Effector memory CD4-positive, alpha-beta T cell (primary cell): ENCODE measurements around the gene LRRC7.
"Not testable (repeated sequence)": the region's sequence is repeated elsewhere in the genome, so short reads cannot be mapped to it uniquely, and the experiment has no call there.

Experiments
- DNase-seq, 3 donors: peaks; one replicate each; pipeline ENCODE4 v3.0.0-alpha.2; 2020
- H3K27ac ChIP-seq: 2 replicates; pipeline ENCODE4 v1.7.0; 2013; ENCODE audit warnings: mild to moderate bottlenecking, low read length, moderate library complexity; ENCODE audit not compliant: insufficient read depth, poor library complexity, severe bottlenecking
- H3K27me3 ChIP-seq: replicated peaks from 2 replicates; pipeline ENCODE4 v1.7.0; 2013; ENCODE audit warnings: mild to moderate bottlenecking, low read length; ENCODE audit not compliant: insufficient read depth, control insufficient read depth, poor library complexity, severe bottlenecking
- H3K36me3 ChIP-seq: 2 replicates; pipeline ENCODE4 v1.7.0; 2013; ENCODE audit warnings: mild to moderate bottlenecking, low read length, moderate library complexity; ENCODE audit not compliant: control insufficient read depth, insufficient read depth
- H3K4me1 ChIP-seq: 2 replicates; pipeline ENCODE4 v1.7.0; 2013; ENCODE audit warnings: low read length, mild to moderate bottlenecking; ENCODE audit not compliant: control insufficient read depth, insufficient read depth, poor library complexity, severe bottlenecking
- H3K4me3 ChIP-seq: 2 replicates; pipeline ENCODE4 v1.7.0; 2013; ENCODE audit warnings: low read length, low read depth, mild to moderate bottlenecking; ENCODE audit not compliant: insufficient read depth, poor library complexity, severe bottlenecking
- H3K9me3 ChIP-seq: 2 replicates; pipeline ENCODE4 v1.7.0; 2013; ENCODE audit warnings: mild to moderate bottlenecking, low read length, moderate library complexity; ENCODE audit not compliant: control insufficient read depth

The LRRC7 gene

GRCh38 chr1:69962452-69962851, 394.7 kb downstream of the LRRC7 start:
- H3K36me3 ChIP-seq, H3K27ac ChIP-seq, H3K4me3 ChIP-seq, H3K9me3 ChIP-seq, DNase-seq, H3K27me3 ChIP-seq, H3K4me1 ChIP-seq: not testable (repeated sequence)

GRCh38 chr1:69967245-69967766, 399.6 kb downstream of the LRRC7 start:
- DNase-seq, result no peak
- no peak overlapping the region for H3K4me3 ChIP-seq
- H3K27me3 ChIP-seq, result no peaks in the 10 kb centered on the region
- H3K36me3 ChIP-seq, result no peaks in the 10 kb centered on the region
- H3K9me3 ChIP-seq, result no peaks in the 10 kb centered on the region
- H3K27ac ChIP-seq, result no peak overlapping the region
- H3K4me1 ChIP-seq, result no peaks in the 10 kb centered on the region

GRCh38 chr1:69976896-69977295, 409.2 kb downstream of the LRRC7 start:
- no peak for DNase-seq
- no peak overlapping the region for H3K27ac ChIP-seq
- H3K4me3 ChIP-seq, result no peak overlapping the region
- no peaks in the 10 kb centered on the region for H3K9me3 ChIP-seq
- H3K27me3 ChIP-seq, result no peaks in the 10 kb centered on the region
- no peaks in the 10 kb centered on the region for H3K36me3 ChIP-seq
- no peaks in the 10 kb centered on the region for H3K4me1 ChIP-seq

- no peaks in the 10 kb centered on the region for H3K27me3 ChIP-seq
- H3K36me3 ChIP-seq, result no peaks in the 10 kb centered on the region
- no peak for DNase-seq
- H3K4me1 ChIP-seq, result no peaks in the 10 kb centered on the region
- H3K4me3 ChIP-seq, result no peak overlapping the region
- H3K27ac ChIP-seq, result no peak overlapping the region
- no peaks in the 10 kb centered on the region for H3K9me3 ChIP-seq
Measured at GRCh38 chr1:69982992-69983391, 415.3 kb downstream of the LRRC7 start.

GRCh38 chr1:69985376-69985775, 417.7 kb downstream of the LRRC7 start:
- H3K4me3 ChIP-seq, result no peak overlapping the region
- no peak for DNase-seq
- H3K36me3 ChIP-seq, result no peaks in the 10 kb centered on the region
- H3K9me3 ChIP-seq, result no peaks in the 10 kb centered on the region
- H3K27ac ChIP-seq, result no peak overlapping the region
- H3K27me3 ChIP-seq, result no peaks in the 10 kb centered on the region
- no peaks in the 10 kb centered on the region for H3K4me1 ChIP-seq

GRCh38 chr1:69985901-69986439, 418.2 kb downstream of the LRRC7 start:
- Histone ChIP-seq H3K27me3 (no peaks in the 10 kb centered on the region), H3K36me3 (no peaks in the 10 kb centered on the region), H3K4me1 (no peaks in the 10 kb centered on the region), H3K4me3 (no peak overlapping the region), H3K27ac (no peak overlapping the region), H3K9me3 (no peaks in the 10 kb centered on the region)
- DNase-seq, result no peak

GRCh38 chr1:69987881-69988280, 420.2 kb downstream of the LRRC7 start:
- no peak for DNase-seq
- Histone ChIP-seq H3K4me3 (no peak overlapping the region), H3K27ac (no peak overlapping the region), H3K36me3 (no peaks in the 10 kb centered on the region), H3K4me1 (no peaks in the 10 kb centered on the region), H3K9me3 (no peaks in the 10 kb centered on the region), H3K27me3 (no peaks in the 10 kb centered on the region)

GRCh38 chr1:69991644-69992043, 423.9 kb downstream of the LRRC7 start:
- no peak overlapping the region for H3K27ac ChIP-seq
- H3K9me3 ChIP-seq, result no peaks in the 10 kb centered on the region
- no peak overlapping the region for H3K4me3 ChIP-seq
- no peaks in the 10 kb centered on the region for H3K4me1 ChIP-seq
- H3K27me3 ChIP-seq, result no peaks in the 10 kb centered on the region
- no peak for DNase-seq
- no peaks in the 10 kb centered on the region for H3K36me3 ChIP-seq

- H3K27ac ChIP-seq, result no peak overlapping the region
- H3K9me3 ChIP-seq, result no peaks in the 10 kb centered on the region
- no peaks in the 10 kb centered on the region for H3K27me3 ChIP-seq
- H3K4me3 ChIP-seq, result no peak overlapping the region
- DNase-seq, result no peak
- H3K36me3 ChIP-seq, result no peaks in the 10 kb centered on the region
- no peaks in the 10 kb centered on the region for H3K4me1 ChIP-seq
Measured at GRCh38 chr1:69992594-69992993, 424.9 kb downstream of the LRRC7 start.

GRCh38 chr1:69993810-69994209, 426.1 kb downstream of the LRRC7 start:
- no peak for DNase-seq

More at GRCh38 chr1:69993810-69994209, 426.1 kb downstream of the LRRC7 start:
- no peaks in the 10 kb centered on the region for H3K4me1 ChIP-seq
- no peaks in the 10 kb centered on the region for H3K9me3 ChIP-seq
- no peak overlapping the region for H3K27ac ChIP-seq
- no peaks in the 10 kb centered on the region for H3K36me3 ChIP-seq
- no peaks in the 10 kb centered on the region for H3K27me3 ChIP-seq
- H3K4me3 ChIP-seq, result no peak overlapping the region
